ENCODE results near the gene GLIPR1.
"Not testable (repeated sequence)": the region's sequence is repeated elsewhere in the genome, so short reads cannot be mapped to it uniquely, and the experiment has no call there.

The GLIPR1 gene

DNA sequence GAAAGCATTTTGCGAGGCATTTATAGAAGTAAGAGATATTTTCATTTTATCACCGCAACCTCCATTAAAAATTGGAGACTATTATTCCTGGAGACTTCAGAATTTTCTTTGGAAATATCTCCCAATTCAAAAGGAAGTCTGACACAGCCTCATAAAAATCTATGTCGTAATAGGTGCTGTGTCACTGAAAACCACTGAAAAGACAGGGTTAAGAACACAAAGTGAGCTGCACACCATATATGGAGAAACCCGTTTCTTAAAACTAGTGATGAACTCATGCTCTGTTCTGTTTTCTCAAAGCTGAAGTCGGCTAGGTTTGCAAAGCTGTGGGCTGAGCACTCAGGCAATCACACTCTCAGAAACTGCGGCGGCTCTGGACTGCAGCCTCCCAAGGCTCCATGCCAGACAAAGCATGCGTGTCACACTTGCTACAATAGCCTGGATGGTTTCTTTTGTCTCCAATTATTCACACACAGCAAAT, at the start of gene GLIPR1:
Gene GLIPR1 (plus strand): TSS at position 287 of the 481 bp plus-strand sequence. CDS start 126 bp downstream, at position 413.
- DNase-seq, result peak; percentile 73

DNA sequence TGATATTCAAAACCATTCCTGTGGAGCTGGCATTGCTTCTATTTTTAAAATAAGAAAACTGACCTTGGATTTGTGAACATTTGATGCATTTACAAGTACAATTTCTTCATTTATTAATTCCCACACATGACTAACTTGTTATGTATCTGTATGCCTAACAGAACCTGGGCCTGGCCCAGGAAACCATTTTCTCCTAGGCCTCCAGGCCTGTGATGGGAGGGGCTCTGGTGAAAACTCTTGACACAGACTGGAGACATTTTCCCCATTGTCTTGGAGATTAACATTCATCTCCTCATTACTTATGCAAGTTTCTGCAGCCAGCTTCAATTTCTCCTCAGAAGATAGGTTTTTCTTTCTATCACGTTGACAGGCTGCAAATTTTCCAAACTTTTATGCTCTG, 47.6 kb upstream of the GLIPR1 start:
- DNase-seq, result no peak

DNA sequence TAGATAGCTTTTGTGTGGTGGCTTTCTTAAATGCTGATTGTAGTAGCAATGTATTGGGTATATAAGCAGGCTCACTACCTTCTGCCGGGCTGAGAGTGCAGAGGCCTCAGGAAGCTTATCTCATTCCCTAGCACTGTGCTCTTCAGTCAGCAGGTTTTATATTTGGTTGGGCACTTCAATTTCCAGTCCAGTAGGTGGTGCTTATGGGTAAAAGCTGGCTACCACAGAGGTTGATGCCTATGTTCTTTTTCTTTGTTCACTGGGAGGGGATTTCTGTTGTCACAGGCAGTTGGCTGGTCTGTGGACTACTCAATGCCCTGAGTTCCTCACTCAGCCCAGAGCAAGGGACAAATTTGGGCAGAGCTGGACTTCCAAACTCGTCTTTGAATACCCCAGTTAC, 43.0 kb upstream of the GLIPR1 start:
- no peak for DNase-seq

DNA sequence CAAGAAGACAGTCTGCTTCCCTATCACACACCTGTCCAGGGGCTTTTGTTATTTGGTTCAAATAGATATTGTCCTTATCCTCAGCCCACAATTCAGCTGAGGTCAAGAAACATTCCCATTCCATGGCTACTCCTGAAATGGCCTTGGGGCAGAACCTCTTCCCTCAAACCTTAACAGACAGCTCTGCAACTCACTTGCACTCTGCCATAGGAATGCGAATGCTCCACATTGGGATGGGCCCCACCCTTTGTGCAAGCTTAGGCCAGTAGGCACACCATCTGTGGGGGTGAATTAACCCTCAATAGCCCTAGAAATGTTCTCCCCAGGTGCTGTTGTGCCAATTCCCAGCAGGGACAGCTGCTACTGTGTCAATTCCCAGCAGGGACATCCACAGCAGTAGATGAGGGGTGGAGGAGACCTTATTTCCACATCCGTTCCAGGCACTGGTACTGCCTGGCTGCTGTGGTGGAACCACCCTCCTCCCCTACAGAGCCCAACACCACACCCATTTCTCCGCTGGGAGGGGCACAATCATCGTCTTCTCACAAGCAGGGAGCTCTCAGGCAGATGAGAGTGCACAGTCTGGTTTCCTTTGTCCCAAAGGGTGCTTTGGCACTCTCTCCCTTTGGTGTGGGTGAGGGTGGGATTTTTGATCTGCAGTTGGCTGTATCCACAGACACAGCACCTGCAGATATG, 42.3 kb upstream of the GLIPR1 start:
- DNase-seq, result no peak

DNA sequence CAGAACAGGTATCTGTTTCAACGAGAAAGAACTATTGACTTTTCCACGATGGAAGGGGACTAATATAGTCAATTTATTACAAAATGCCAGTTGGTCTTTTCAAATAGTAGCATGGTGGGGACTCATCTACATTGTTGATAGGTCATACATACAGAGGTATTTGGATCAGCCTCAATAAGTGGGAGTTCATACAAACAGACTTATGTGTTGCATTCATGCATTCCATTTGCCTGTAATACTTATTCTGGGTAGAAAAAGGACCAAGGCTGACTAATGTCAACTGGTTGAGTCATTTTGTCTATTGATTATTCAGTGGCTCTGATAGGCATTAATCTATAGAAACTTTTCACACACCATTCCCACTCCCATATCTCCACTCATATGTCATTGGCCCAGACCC, 41.5 kb upstream of the GLIPR1 start:
- no peak for DNase-seq

DNA sequence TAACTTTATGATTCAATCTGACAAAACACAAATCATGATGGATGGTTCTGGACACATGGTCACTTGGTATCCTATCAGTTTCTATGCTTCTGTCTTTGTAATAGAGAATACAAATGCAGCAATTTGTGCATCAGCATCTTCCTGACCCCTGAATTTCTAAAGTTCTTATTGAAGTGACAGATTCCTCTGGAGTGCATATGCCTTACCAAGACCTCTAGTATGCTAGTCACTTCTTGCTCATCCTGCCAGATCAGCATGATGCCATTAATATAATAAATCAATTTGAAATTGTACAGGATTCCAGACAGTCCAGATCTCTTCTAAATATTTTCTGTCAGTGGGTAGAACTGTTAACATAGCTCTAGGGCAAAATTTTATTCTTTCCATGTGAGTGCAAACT, 40.6 kb upstream of the GLIPR1 start:
- DNase-seq, result no peak

DNA sequence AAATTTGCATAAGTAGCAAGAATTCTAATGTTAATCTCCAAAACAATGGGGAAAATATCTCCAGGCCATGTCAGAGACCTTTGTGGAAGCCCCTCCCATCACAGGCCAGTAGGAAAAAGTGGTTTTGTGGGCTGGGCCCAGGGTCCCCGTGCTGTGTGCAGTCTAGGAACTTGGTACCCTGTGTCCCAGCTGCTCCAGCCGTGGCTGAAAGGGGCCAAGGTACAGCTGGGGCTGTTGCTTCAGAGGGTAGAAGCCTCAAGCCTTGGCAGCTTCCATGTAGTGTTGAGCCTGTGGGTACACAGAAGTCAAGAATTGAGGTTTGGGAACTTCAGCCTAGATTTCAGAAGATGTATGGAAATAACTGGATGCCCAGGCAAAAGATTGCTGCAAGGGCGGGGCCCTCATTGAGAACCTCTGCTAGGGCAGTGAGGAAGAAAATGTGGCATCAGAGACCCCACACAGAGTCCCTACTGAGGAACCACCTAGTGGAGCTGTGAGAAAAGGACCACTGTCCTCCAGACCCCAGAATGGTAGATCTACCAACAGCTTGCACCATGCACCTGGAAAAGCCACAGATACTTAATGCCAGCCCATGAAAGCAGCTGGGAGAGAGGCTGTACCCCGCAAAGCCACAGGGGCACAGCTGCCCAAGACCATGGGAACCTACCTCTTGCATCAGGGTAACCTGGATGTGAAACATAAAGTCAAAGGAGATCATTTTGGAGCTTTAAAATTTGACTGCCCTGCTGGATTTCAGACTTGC, 38.7 kb upstream of the GLIPR1 start:
- not testable (repeated sequence) for DNase-seq

DNA sequence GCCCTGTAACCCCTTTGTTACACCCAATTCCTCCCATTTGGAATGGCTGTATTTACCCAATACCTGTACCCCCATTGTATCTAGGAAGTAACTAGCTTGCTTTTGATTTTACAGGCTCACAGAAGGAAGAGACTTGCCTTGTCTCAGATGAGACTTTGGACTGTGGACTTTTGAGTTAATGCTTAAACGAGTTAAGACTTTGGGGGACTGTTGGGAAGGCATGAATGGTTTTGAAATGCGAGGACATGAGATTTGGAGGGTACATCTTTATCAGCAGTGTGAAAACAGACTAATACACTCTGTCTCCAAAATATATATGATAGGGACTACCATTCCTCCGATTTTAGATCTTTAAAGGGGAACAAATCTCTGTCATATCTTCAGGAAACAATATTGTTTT, 38.1 kb upstream of the GLIPR1 start:
- DNase-seq, result not testable (repeated sequence)

DNA sequence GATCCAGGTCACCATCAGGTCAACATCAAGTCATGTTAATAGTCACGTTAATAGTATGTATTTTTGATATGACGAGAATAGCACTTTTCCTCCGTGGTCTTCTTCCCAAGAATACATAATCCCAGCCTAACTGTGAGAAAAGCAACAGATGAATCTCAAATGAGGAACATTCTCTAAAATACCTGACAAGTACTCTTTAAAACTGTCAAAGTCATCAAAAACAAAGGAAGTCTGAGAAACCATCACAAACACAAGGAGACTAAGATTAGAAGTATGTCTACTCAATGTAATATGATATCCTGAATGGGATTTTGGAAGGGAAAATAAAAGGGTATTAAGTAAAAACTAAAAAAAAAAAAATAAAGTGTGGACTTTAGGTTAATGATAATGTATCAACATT, 36.8 kb upstream of the GLIPR1 start:
- DNase-seq, result no peak

DNA sequence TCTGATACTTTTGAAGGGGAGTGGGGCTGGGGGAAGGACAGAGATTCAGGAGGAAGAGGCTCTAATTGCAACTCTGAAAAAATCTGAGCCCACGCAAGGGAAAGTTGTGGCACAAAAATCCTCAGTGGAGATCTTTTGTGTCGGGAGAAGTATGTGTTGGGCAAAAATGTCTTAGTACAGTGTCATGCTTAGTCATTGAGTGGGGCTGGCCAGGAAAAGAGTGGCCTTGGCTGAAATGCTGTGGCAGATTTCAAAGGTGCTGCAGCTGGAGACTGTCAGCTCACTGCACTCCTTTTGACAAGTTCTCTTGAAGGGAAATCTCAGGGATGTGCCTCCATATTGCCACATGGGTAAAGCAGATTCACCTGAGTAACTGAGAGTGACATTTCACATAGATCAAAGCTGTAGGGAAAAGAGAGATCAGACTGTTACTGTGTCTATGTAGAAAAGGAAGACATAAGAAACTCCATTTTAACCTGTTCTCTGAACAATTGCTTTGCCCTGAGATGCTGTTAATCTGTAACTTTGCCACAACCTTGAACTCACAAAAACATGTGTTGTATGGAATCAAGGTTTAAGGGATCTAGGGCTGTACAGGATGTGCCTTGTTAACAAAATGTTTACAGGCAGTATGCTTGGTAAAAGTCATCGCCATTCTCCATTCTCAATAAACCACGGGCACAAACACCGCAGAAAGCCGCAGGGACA, 36.0 kb upstream of the GLIPR1 start:
- no peak for DNase-seq

DNA sequence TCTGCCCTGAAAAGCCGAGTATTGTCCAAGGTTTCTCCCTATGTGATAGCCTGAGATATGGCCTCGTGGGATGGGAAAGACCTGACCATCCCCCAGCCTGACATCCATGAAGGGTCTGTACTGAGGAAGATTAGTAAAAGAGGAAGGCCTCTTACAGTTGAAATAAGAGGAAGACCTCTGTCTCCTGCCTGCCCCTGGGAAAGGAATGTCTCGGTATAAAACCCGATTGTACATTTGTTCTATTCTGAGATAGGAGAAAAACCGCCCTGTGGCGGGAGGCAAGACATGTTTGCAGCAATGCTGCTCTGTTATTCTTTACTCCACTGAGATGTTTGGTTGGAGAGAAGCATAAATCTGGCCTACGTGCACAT, 35.4 kb upstream of the GLIPR1 start:
- not testable (repeated sequence) for DNase-seq

DNA sequence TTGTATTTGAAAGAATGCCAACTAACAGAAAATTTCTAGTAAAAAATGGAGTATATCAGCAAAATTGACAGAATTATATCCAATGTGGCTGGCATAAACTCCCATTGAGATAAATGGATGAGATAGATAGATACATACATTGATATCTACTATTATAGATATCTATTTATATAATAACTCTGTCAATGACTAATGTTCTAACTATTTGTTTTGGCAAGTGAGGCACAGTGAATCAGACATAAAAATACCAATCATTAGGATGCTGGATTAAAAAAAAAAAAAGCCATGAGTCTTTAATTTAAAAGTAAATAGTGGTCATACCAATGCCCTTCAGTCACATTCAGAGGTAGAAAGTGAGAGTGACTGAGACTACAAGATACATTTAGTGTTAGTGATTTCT, 33.7 kb upstream of the GLIPR1 start:
- DNase-seq, result no peak

DNA sequence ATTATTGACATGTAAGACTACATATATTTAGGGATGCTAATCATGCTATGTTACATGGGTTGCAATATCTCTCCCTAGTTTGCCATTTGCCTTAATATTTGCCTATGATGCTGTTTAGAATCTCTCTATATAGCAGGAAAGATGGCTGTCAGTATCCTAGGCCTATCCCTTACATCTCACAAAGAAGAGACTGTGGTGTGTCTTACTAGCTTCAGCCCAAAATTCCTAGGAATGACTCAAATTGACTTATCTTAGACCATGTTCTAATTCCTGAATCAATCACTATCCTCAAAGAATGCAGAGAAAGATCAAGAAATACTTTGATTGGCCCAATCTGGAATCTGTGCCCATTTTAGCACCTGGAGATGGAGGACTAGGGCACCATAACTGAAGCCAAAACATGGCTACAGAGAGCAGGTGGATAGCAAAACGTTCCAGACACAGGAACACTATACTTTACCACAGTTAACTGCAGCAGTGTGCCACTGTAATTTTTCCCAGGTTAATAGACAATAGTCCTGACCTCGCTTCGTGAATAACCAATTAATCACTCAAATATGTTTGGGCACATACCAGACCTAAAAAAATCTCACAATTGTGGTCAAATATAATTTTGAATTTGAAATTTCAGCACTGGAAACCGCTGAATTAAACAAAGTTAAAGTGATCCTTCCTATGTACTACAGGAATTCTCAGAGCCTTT, 32.7 kb upstream of the GLIPR1 start:
- DNase-seq, result no peak

DNA sequence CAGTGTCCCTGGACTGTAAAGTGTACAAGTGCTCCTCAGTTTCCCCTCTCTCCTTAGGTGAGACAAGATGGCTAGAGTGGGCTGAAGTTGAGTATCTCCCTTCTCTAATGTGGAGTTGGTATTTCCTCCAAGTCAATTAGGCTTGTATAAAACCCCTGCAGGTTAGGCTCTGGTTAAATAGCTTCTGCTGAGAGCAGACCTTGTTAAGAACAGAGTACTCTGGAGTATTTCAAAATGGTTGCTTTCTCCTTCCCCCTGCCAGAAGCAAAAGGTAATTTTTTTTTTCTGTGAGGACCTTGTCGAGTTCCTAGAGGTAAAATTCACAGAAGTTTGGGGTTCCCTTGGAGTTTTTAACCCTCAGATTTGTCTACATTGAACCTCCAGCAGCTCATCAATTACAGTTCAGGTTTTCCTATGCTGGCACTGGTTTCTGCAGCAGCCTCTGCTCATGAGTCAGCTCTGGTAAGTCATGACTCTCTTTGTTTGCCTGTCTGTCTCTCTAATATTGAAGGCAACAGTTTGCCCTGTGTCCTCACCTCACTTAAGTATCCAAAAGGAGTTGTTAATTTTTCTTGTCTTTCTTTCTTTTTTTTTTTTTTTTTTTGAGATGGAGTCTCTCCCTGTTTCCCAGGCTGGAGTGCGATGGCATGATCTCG, 27.8 kb upstream of the GLIPR1 start:
- DNase-seq, result no peak

DNA sequence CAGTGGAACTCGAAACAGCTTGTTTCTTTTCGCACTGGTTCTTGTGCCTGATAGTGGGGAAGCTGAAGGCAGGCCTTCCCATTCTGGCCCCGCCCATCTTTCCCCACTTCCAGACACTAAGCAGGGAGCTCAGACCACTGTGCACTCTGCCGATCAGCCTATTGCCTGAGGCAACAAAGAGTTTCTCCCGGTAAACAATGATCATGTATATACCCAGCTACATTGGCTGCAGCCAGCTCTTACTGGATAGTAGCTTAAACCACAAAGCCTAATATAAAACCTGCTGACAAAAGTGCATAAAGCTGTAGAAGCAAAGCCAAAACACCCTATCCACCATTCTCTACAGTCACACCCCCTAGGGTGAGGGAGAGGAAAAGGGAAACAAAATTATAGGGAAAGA, 24.7 kb upstream of the GLIPR1 start:
- DNase-seq, result no peak

DNA sequence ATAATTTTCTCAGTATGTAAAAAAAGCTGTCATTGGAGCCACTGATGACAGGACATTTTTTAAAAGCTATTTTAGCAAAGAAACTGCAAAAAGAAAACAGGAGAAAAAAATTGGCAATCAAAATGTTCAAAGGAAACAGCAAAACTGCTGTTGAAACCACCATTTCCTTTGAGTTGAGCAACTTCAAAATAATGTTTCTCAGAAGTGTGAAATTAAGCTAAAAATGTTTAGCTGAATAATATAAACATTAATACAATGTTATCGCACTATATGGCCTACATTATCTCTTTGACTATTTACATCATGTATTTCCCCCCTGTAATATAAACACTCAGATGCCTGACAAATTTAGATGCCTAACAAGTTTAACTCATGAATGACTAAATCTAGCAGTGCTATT, 23.4 kb upstream of the GLIPR1 start:
- no peak for DNase-seq

DNA sequence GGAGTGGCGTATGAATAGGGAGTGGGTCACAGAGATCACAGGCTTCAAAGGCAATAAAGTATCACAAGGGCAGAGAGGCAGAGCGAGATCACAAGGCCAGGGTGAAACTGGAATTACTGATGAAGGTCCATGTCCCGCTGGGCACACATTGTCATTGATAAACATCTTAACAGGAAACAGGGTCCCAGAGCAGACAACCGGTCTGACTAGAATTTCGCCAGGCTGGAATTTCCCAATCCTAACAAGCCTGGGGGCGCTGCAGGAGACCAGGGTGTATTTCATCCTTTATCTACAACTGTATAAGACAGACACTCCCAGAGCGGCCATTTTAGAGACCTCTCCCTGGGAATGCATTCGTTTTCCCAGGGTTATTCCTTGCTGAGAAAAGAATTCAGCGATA, 22.7 kb upstream of the GLIPR1 start:
- not testable (repeated sequence) for DNase-seq

DNA sequence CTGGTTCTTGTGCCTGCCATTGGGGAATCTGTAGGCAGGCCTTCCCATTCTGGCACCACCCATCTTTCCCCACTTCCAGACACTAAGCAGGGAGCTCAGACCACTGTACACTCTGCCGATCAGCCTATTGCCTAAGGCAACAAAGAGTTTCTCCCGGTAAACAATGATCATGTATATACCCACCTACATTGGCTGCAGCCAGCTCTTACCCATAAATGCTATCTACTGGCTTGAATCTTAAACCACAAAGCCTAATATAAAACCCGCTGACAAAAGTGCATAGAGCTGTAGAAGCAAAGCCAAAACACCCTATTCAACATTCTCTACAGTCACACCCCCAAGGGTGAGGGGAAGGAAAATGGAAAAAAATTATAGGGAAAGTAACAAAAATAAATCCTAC, 20.8 kb upstream of the GLIPR1 start:
- DNase-seq, result no peak

DNA sequence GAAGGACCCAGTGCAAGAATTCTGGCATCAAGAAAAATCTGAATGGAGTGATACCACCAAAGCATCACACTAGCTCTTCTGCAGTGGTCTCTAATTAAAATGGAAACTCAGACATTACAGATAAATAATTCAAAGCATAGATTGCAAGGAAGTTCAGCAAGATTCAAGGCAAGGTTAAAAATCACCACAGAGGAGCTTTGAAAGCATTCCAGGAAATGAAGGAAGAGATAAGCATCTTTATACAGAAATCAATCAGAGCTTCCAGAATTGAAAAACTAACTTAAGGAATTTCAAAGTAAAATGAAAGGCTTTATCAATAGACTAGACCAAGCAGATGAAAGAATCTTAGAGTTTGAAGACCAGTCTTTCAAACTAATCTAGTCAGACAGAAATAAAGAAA, 20.4 kb upstream of the GLIPR1 start:
- DNase-seq, result no peak

DNA sequence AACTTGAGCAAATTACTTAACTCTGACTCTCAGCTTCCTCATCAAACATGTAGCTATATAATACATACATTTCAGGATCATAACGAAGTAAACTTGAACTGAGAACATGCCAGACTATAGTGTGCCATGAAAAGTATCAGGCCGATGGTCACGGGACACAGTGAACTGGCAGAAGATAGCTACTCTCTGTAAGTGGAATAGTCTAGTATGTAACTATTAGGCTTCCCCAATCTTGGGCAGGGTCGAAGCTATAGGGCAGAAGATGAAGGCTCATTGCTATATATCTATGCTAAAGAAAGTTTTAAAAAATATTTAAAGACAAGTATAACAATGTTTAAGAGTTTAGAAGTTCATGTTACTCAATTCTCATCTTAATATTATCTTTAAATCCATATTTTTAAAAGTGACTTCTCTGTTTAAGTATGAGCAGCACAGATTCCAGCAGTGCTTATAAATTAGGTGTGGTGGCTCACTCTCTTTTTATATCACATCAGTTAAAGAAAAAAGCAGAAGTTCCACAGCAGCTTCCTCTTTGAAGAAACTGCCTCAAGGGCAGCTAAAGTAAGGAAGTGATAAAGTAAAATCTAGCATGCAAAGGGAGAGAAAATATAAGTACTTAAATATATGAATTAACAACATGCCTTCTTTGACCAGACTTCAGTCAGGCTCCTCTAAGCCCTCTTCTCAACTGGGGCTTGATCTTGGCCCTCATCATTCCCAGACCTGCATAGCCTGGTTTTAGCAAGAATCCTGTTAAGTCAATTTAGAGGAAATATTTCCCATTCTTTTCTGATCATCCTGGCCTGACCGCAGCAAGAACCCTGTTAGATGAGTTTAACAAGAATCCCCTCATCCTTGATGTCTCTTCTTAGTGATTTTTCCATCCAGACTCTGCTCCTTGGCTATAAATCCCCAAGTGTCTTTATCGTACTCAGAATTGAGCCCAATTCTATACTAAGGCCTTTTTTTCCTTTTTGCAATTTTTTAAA, 8.4 kb upstream of the GLIPR1 start:
- no peak for DNase-seq

DNA sequence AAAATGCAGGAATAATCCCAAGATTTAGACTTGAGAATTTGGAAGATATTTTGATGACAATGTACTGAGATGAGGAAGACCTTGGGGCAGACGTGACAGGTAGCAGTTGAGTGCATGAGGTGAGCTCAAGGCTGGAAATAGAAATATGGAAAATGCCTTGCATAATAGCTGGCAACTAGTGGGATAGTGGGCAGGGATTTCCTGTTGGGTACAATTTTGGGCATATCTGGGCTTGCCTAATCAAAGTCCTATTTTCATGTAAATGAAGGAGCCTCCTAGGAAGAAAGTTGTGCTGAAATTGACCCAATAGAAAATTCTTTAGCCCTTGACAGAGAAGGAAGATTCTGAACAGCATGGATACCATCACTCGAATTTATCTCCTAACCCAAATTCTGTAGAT, 6.4 kb upstream of the GLIPR1 start:
- no peak for DNase-seq
